Adrenal gland (tissue), 12 donors: ENCODE data around the gene GSK3B. TPM values are rescaled to one million over a fixed set of nuclear protein-coding genes. Genes with fewer than 3 reads are reported as not detected.

Source experiments
- DNase-seq, 7 donors: peaks; one replicate each; pipeline ENCODE4 v3.0.0-alpha.2; 2019 to 2020
- H3K27ac ChIP-seq, 5 donors: fragments of 200-600 bp; sonication (generic) in 4 of 5; 1 replicate in 3 of 5; 2 replicates in 2 of 5; pipeline versions ENCODE4 v1.5.1 to v1.8.0; 2016 to 2020; ENCODE audit warnings: mild to moderate bottlenecking in 1 of 5
- H3K27me3 ChIP-seq: fragments of 200-600 bp; 2 replicates; pipeline ENCODE4 v1.8.0; 2021
- H3K36me3 ChIP-seq, 2 donors: fragments of 200-600 bp; replicated peaks in 1 of 2; 1 replicate in 1 of 2; 2 replicates in 1 of 2; pipeline versions ENCODE4 v1.5.1 to v1.8.0; 2018 to 2022
- H3K4me1 ChIP-seq, 2 donors: fragments of 200-600 bp; replicated peaks in 1 of 2; 1 replicate in 1 of 2; 2 replicates in 1 of 2; pipeline versions ENCODE4 v1.5.1 to v1.8.0; 2018 to 2021
- H3K4me3 ChIP-seq, 4 donors: fragments of 200-600 bp; sonication (generic) in 3 of 4; one replicate each; pipeline ENCODE4 v1.5.1; 2016 to 2018
- H3K9me3 ChIP-seq, 3 donors: fragments of 200-600 bp; sonication (generic) in 1 of 3; replicated peaks in 1 of 3; 1 replicate in 2 of 3; 2 replicates in 1 of 3; pipeline versions ENCODE4 v1.5.1 to v1.8.0; 2016 to 2021
- POLR2A ChIP-seq, 2 donors: fragments of 450-650 bp; IDR thresholded peaks; one replicate each; pipeline ENCODE4 v1.6.1; 2017; ENCODE audit warnings: antibody characterized with exemption in 2 of 2, mild to moderate bottlenecking in 2 of 2, moderate library complexity in 1 of 2
- WGBS, 4 donors: extraction: QIAGEN DNeasy Blood & Tissue Kit in 2 of 4; methylation state at CpG; one replicate each; pipeline versions ENCODE4 v1.1.5 to v1.1.7; 2013 to 2017; 5-methylcytosine and 5-hydroxymethylcytosine counted together
- intact Hi-C, 2 donors: fragments of 100-400 bp; cut with DNase I; formaldehyde crosslinking; loops; one replicate each; pipeline versions ENCODE4 v1.14.1 to v1.15.0; 2022 to 2023
- polyA plus RNA-seq, 3 donors: library from polyadenylated mRNA; stranded (reverse); fragments of 200-250 nt in 2 of 3; fragments of 350-450 nt in 1 of 3; fragmentation: Illumina TruSeq in 1 of 3; extraction: RNeasy Lipid Tissue Mini Kit (QIAGEN cat#74804) in 1 of 3; gene quantifications; one replicate each; pipeline ENCODE4 v1.2.3, GENCODE V29; 2013 to 2014
- total RNA-seq, 9 donors: library from RNA; depleted of rRNA in 4 of 9; stranded (reverse); fragments of >200 nt in 4 of 9; fragments of 120-200 nt in 1 of 9; fragmentation: NEBNext Ultra II Directional in 1 of 9; extraction: Animal tissue kit (Norgen Biotek cat#: 25700) in 1 of 9; gene quantifications; one replicate each; pipeline versions ENCODE4 v1.1.0 to v1.2.4, GENCODE V29; 2013 to 2023
- TF ChIP-seq, protein P1 (sequence below), 6 experiments: fragments of 450-650 bp in 4 of 6; fragments of 200-600 bp in 2 of 6; sonication (generic) in 1 of 6; IDR thresholded peaks; 1 replicate in 5 of 6; 2 replicates in 1 of 6; pipeline versions ENCODE4 v1.5.1 to v1.8.0; 2016 to 2021; ENCODE audit warnings: antibody characterized with exemption in 6 of 6, mild to moderate bottlenecking in 2 of 6, moderate library complexity in 1 of 6
- donor health status: healthy with polysubstance abuse.
- donor health status: Bipolar disorder and iron deficiency.
- donor health status: DM: yes; HTN: yes; CAD: no.
- donor health status: DM: no; HTN: no; CAD: no.
- donor health status: DM: no; HTN: no; CAD: no.
- donor health status: DM: yes; HTN: yes; CAD: no.

Gene GSK3B
- total and polyA plus RNA-seq, 12 donors, result 10.0 to 63.7 (median 44.8) TPM

- TF ChIP-seq POLR2A (IDR thresholded peaks at IDR 0.05), result no peak
- TF ChIP-seq, protein P1, sequence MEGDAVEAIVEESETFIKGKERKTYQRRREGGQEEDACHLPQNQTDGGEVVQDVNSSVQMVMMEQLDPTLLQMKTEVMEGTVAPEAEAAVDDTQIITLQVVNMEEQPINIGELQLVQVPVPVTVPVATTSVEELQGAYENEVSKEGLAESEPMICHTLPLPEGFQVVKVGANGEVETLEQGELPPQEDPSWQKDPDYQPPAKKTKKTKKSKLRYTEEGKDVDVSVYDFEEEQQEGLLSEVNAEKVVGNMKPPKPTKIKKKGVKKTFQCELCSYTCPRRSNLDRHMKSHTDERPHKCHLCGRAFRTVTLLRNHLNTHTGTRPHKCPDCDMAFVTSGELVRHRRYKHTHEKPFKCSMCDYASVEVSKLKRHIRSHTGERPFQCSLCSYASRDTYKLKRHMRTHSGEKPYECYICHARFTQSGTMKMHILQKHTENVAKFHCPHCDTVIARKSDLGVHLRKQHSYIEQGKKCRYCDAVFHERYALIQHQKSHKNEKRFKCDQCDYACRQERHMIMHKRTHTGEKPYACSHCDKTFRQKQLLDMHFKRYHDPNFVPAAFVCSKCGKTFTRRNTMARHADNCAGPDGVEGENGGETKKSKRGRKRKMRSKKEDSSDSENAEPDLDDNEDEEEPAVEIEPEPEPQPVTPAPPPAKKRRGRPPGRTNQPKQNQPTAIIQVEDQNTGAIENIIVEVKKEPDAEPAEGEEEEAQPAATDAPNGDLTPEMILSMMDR (IDR thresholded peaks at IDR 0.05), result no peak
- WGBS, 4 donors, result 81 to 88% (median 84%) methylated on average over 3 of the region's 3 CpGs
- H3K9me3 ChIP-seq, result no peaks in the 10 kb centered on the region
- no peak overlapping the region for H3K4me3 ChIP-seq
- no peak for DNase-seq
- intact Hi-C loops, result no loop called here
- no peaks in the 10 kb centered on the region for H3K27me3 ChIP-seq
- H3K36me3 ChIP-seq, result no peaks in the 10 kb centered on the region
- H3K4me1 ChIP-seq, result peaks cover 8 to 11% of the 10 kb centered on the region in 2 donors
- H3K27ac ChIP-seq, result no peak overlapping the region
These were observed 27.2 kb downstream of the GSK3B start for GRCh38 chr3:120067083-120067482.

DNA sequence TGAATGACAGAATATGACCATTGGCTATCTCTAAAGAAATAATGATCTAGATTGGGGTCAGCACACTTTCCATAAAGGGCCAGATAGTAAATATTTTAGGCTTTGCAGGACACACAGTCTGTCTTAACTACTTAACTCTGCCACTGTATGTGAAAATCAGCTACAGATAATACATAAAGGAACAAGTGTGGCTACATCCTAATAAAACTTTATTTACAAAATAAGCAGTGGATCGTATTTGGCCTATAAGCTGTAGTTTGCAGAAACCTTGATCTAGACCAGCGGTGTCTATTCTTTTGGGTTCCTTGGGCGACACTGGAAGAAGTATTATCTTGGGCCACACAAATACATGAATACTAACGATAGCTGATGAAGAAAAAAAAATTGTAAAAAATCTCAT is 27.6 kb downstream of the GSK3B start:
- Histone ChIP-seq H3K9me3 (no peaks in the 10 kb centered on the region), H3K4me1 (peaks cover 8 to 11% of the 10 kb centered on the region in 2 donors), H3K36me3 (no peaks in the 10 kb centered on the region), H3K27ac (no peak overlapping the region), H3K4me3 (no peak overlapping the region), H3K27me3 (no peaks in the 10 kb centered on the region)
- no peak for TF ChIP-seq POLR2A (IDR thresholded peaks at IDR 0.05)
- TF ChIP-seq, protein P1 (IDR thresholded peaks at IDR 0.05), result no peak
- intact Hi-C loops, result no loop called here
- DNase-seq, result no peak
- 93 to 96% (median 96%) methylated on average over 4 of the region's 4 CpGs for WGBS, 4 donors

- Histone ChIP-seq H3K9me3 (no peaks in the 10 kb centered on the region), H3K4me1 (peaks cover 19 to 28% of the 10 kb centered on the region in 2 donors), H3K36me3 (no peaks in the 10 kb centered on the region), H3K27me3 (no peaks in the 10 kb centered on the region), H3K27ac (no peak overlapping the region), H3K4me3 (no peak overlapping the region)
- WGBS, 4 donors, result 54 to 73% (median 56%) methylated on average over 2 of the region's 2 CpGs
- DNase-seq, result no peak
- TF ChIP-seq, protein P1 (IDR thresholded peaks at IDR 0.05), result no peak
- TF ChIP-seq POLR2A (IDR thresholded peaks at IDR 0.05), result no peak
- intact Hi-C loops, result no loop called here
These were observed 29.6 kb downstream of the GSK3B start for GRCh38 chr3:120064641-120065040.

DNA sequence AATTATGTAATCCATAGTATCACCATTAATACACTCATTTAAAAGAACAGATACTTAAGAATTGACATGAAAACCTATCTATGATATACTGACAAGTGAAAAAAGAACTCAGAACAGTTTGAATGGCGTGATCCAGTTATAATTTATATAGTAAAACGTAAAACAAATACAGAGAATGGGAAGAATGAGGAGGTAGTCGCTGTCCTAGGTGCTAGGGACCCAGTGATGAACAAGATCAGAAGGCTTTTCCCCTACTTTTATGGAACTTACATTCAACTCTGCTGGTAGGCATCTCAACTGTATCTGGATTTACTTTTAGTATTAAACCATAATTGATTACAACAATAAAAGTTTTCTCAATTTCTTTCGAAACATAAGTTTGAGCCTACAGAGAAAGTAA is 31.8 kb downstream of the GSK3B start:
- no peak for DNase-seq
- TF ChIP-seq, protein P1 (IDR thresholded peaks at IDR 0.05), result no peak
- TF ChIP-seq POLR2A (IDR thresholded peaks at IDR 0.05), result no peak
- H3K27me3 ChIP-seq, result no peaks in the 10 kb centered on the region
- H3K4me1 ChIP-seq, result peaks cover 19 to 37% of the 10 kb centered on the region in 2 donors
- WGBS, 4 donors, result 84 to 92% (median 87%) methylated on average over 4 of the region's 4 CpGs
- H3K36me3 ChIP-seq, result no peaks in the 10 kb centered on the region
- intact Hi-C loops, result no loop called here
- H3K27ac ChIP-seq, result no peak overlapping the region
- H3K4me3 ChIP-seq, result no peak overlapping the region
- no peaks in the 10 kb centered on the region for H3K9me3 ChIP-seq
